Measurements from ENCODE around the gene OTX1.

DNA sequence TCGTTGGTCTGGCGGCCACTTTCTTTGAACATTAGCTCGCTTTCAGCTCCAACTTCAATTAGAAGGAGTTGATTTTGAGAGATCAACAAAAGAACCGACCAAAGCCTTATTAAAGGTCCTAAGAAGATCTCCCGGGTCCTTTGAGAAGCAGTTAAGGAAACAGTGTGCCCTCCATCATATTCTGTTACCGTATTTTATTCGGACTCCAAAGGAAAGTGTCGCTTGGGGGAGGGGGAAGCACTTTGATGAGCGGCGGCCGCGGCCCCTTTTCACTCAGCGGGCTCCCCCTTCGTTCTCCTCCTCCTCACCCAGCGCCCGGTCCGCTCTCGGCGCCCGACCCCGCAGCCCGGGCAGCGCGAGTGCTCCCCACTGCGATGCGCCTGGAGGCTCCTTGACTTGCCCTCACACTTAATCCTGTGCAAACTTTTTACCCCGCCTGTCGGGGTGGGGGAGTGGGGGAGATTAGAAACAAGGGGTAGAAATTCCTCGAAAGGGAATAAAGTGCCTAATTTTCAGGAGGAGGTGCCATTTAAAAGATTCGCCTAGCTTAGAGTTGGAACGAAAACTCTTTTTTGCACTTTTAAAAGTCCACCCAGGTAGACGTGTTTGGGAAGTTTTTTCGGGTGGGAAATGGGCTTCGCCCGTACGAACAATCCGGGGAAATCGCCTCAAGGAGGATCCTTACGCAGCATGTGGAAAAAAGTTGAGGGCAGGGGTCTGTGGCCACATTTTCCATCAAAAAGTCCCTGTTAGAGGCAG, 1.2 kb upstream of the OTX1 start:
- TF ChIP-seq CTCF (IDR thresholded peaks at IDR 0.05) (no peak), EP300 (IDR thresholded peaks at IDR 0.05) (no peak), POLR2A (IDR thresholded peaks at IDR 0.05) (no peak), POLR2AphosphoS5 (IDR thresholded peaks at IDR 0.05) (no peak)

Measured in upper lobe of left lung (tissue), 4 donors.